CD4-positive, alpha-beta T cell (primary cell): Measurements from ENCODE around the gene COG5. TPM values are rescaled to one million over a fixed set of nuclear protein-coding genes. Genes with fewer than 3 reads are reported as not detected.

ENCODE experiments used
- ATAC-seq: fragments of 200-7000 bp; cut with Tn5 transposase; one replicate; pipeline ENCODE4 v1.10.0; 2022; ENCODE audit warnings: mild to moderate bottlenecking; ENCODE audit not compliant: poor library complexity
- CTCF ChIA-PET: fragments of 350-600 bp; sonication (Branson Sonifier 250); formaldehyde crosslinking; loops from one replicate; lab custom pipeline; 2021; ENCODE audit warnings: antibody characterized with exemption, inconsistent platforms; lab: Charles Lee
- POLR2A ChIA-PET: fragments of 350-600 bp; sonication (Branson Sonifier 250); formaldehyde crosslinking; loops from one replicate; lab custom pipeline; 2021; ENCODE audit warnings: antibody characterized with exemption, inconsistent platforms; lab: Charles Lee
- DNase-seq, 14 experiments: peaks; one replicate each; pipeline ENCODE4 v3.0.0-alpha.2; 2013 to 2020; ENCODE audit warnings: mixed read lengths in 2 of 14
- H3K27ac ChIP-seq, 2 donors: one replicate each; pipeline versions ENCODE4 v1.5.1 to v1.7.0; 2013; ENCODE audit warnings: low read length in 2 of 2, low read depth in 1 of 2, mild to moderate bottlenecking in 1 of 2
- H3K27me3 ChIP-seq, 2 experiments: 1 replicate in 1 of 2; 2 replicates in 1 of 2; pipeline versions ENCODE4 v1.6.1 to v1.7.0; 2013; ENCODE audit warnings: low read length in 2 of 2, control low read depth in 1 of 2, mild to moderate bottlenecking in 1 of 2, moderate library complexity in 1 of 2; ENCODE audit not compliant: insufficient read depth in 2 of 2, control insufficient read depth in 1 of 2
- H3K36me3 ChIP-seq: one replicate; pipeline ENCODE4 v1.6.1; 2013; ENCODE audit warnings: low read length, control low read depth; ENCODE audit not compliant: insufficient read depth
- H3K4me1 ChIP-seq: one replicate; pipeline ENCODE4 v1.6.1; 2013; ENCODE audit warnings: low read length, control low read depth; ENCODE audit not compliant: insufficient read depth
- H3K4me3 ChIP-seq: one replicate; pipeline ENCODE4 v1.5.1; 2013; ENCODE audit warnings: mild to moderate bottlenecking, low read length, moderate library complexity
- H3K9me3 ChIP-seq, 2 experiments: 1 replicate in 1 of 2; 2 replicates in 1 of 2; pipeline versions ENCODE4 v1.6.1 to v1.7.0; 2013; ENCODE audit warnings: low read length in 2 of 2, mild to moderate bottlenecking in 2 of 2, control low read depth in 1 of 2, moderate library complexity in 1 of 2; ENCODE audit not compliant: control insufficient read depth in 1 of 2, insufficient read depth in 1 of 2
- H3K27ac Mint-ChIP-seq: one replicate; pipeline ENCODE4 v1.8.0; 2020; ENCODE audit warnings: mixed read lengths
- H3K27me3 Mint-ChIP-seq: one replicate; pipeline ENCODE4 v1.8.0; 2021; ENCODE audit warnings: mixed read lengths
- H3K36me3 Mint-ChIP-seq: one replicate; pipeline ENCODE4 v1.8.0; 2021; ENCODE audit warnings: low read depth, mixed read lengths
- H3K4me1 Mint-ChIP-seq: one replicate; pipeline ENCODE4 v1.8.0; 2021; ENCODE audit warnings: low read depth, mixed read lengths
- H3K4me3 Mint-ChIP-seq: one replicate; pipeline ENCODE4 v1.8.0; 2020; ENCODE audit warnings: mild to moderate bottlenecking, mixed read lengths
- H3K9me3 Mint-ChIP-seq: one replicate; pipeline ENCODE4 v1.8.0; 2020; ENCODE audit warnings: mixed read lengths
- CTCF ChIP-seq: fragments of 200-600 bp; IDR thresholded peaks from one replicate; pipeline ENCODE4 v1.8.0; 2022; ENCODE audit warnings: antibody characterized with exemption, mild to moderate bottlenecking
- intact Hi-C, 2 experiments: fragments of 100-400 bp; cut with DNase I in 1 of 2; cut with micrococcal nuclease in 1 of 2; formaldehyde crosslinking; loops; one replicate each; pipeline versions ENCODE4 v1.15.1 to v1.9.0; 2023 to 2025; cut with DNase I, micrococcal nuclease
- total RNA-seq, 174 experiments: library from RNA in 2 of 174; stranded (reverse) in 2 of 174; gene quantifications; one replicate each; pipeline ENCODE4 v1.2.3 and lab custom pipeline; 2021 to 2026

Gene COG5
- total RNA-seq, 2 experiments from 2014 or later, result 43.4 to 44.5 TPM

GRCh38 chr7:107494315-107494751 lies 69.4 kb downstream of the COG5 start:
- ChIA-PET CTCF (interaction anchor here (1.2 kb wide), 1 partner anchor 10 kb away, joined by 4 read pairs; no protein-coding TSS in a partner anchor), POLR2A (no interaction called here)
- Mint-ChIP-seq H3K4me1 (peaks cover 46% of the 10 kb centered on the region), H3K36me3 (peaks cover 20% of the 10 kb centered on the region), H3K9me3 (no peaks in the 10 kb centered on the region), H3K27ac (no peak overlapping the region), H3K27me3 (no peaks in the 10 kb centered on the region), H3K4me3 (no peak overlapping the region)
- no peaks in the 10 kb centered on the region for H3K27me3 ChIP-seq
- no peak overlapping the region for H3K4me3 ChIP-seq
- no peak overlapping the region for H3K27ac ChIP-seq
- peaks cover 4% of the 10 kb centered on the region for H3K4me1 ChIP-seq
- no peak for TF ChIP-seq CTCF
- ATAC-seq (no peak), DNase-seq (no peak)
- H3K36me3 ChIP-seq, result peaks cover 5% of the 10 kb centered on the region
- no peaks in the 10 kb centered on the region for H3K9me3 ChIP-seq
- intact Hi-C loops, result no loop called here

- DNase-seq (no peak), ATAC-seq (no peak)
- ChIA-PET POLR2A (no interaction called here), CTCF (no interaction called here)
- no peak overlapping the region for H3K4me3 ChIP-seq
- H3K9me3 Mint-ChIP-seq, result no peaks in the 10 kb centered on the region
- intact Hi-C loops, result no loop called here
- H3K36me3 Mint-ChIP-seq, result peaks cover 13% of the 10 kb centered on the region
- H3K27ac ChIP-seq, result no peak overlapping the region
- peaks cover 5% of the 10 kb centered on the region for H3K36me3 ChIP-seq
- no peaks in the 10 kb centered on the region for H3K9me3 ChIP-seq
- H3K4me3 Mint-ChIP-seq, result no peak overlapping the region
- no peak overlapping the region for H3K27ac Mint-ChIP-seq
- H3K27me3 ChIP-seq, result no peaks in the 10 kb centered on the region
- no peak for TF ChIP-seq CTCF
- H3K4me1 ChIP-seq, result peaks cover 4% of the 10 kb centered on the region
- peaks cover 41% of the 10 kb centered on the region for H3K4me1 Mint-ChIP-seq
- no peaks in the 10 kb centered on the region for H3K27me3 Mint-ChIP-seq
Measured at GRCh38 chr7:107492875-107493274, 70.8 kb downstream of the COG5 start.

GRCh38 chr7:107486041-107486440 lies 77.7 kb downstream of the COG5 start:
- DNase-seq (no peak), ATAC-seq (no peak)
- ChIA-PET CTCF (no interaction called here), POLR2A (no interaction called here)
- Mint-ChIP-seq H3K27me3 (no peaks in the 10 kb centered on the region), H3K4me1 (peaks cover 27% of the 10 kb centered on the region), H3K9me3 (no peaks in the 10 kb centered on the region), H3K4me3 (peak overlapping the region; percentile 36), H3K36me3 (peaks cover 5% of the 10 kb centered on the region), H3K27ac (no peak overlapping the region)
- Histone ChIP-seq H3K9me3 (no peaks in the 10 kb centered on the region), H3K27ac (no peak overlapping the region), H3K4me3 (no peak overlapping the region), H3K4me1 (no peaks in the 10 kb centered on the region), H3K27me3 (no peaks in the 10 kb centered on the region), H3K36me3 (no peaks in the 10 kb centered on the region)
- no peak for TF ChIP-seq CTCF
- intact Hi-C loops, result no loop called here
